T-helper 2 cell (primary cell): ENCODE data around the gene ACSF2.

ENCODE experiments used
- DNase-seq, 5 experiments: peaks; one replicate each; pipeline versions ENCODE4 v3.0.0 to v3.0.0-alpha.2; 2012 to 2022

Gene ACSF2

GRCh38 chr17:50505591-50506130 is 79.6 kb downstream of the ACSF2 start:
- DNase-seq: no peak

- DNase-seq: no peak
Measured at GRCh38 chr17:50506298-50506697, 80.3 kb downstream of the ACSF2 start.

- peak; percentile 58 to 91 (median 77) for DNase-seq
Measured at GRCh38 chr17:50507871-50508572, 82.0 kb downstream of the ACSF2 start, which contains the start of gene MYCBPAP. Gene MYCBPAP (plus strand): TSS chr17:50508439. CDS start chr17:50508675, 236 bp downstream.

GRCh38 chr17:50508573-50509460 is 82.8 kb downstream of the ACSF2 start:
- no peak for DNase-seq

- peak in 4 of 5 experiments; percentile 12 to 93 (median 24) for DNase-seq
Measured at GRCh38 chr17:50511058-50511457, 85.0 kb downstream of the ACSF2 start.

GRCh38 chr17:50513495-50513894 is 87.5 kb downstream of the ACSF2 start:
- no peak for DNase-seq

GRCh38 chr17:50514388-50514787 is 88.4 kb downstream of the ACSF2 start:
- DNase-seq: no peak

GRCh38 chr17:50514936-50515702 is 89.1 kb downstream of the ACSF2 start:
- DNase-seq: no peak

- no peak for DNase-seq
Measured at GRCh38 chr17:50517011-50517410, 91.0 kb downstream of the ACSF2 start.

- no peak for DNase-seq
Measured at GRCh38 chr17:50517504-50518383, 91.7 kb downstream of the ACSF2 start.

GRCh38 chr17:50518384-50519023 is 92.5 kb downstream of the ACSF2 start:
- no peak for DNase-seq

GRCh38 chr17:50519141-50519834 is 93.3 kb downstream of the ACSF2 start:
- DNase-seq: no peak

GRCh38 chr17:50520483-50520882 is 94.5 kb downstream of the ACSF2 start:
- DNase-seq: no peak

GRCh38 chr17:50521514-50521913 is 95.5 kb downstream of the ACSF2 start:
- no peak for DNase-seq

- no peak for DNase-seq
Measured at GRCh38 chr17:50522766-50523165, 96.7 kb downstream of the ACSF2 start.

GRCh38 chr17:50523208-50523607 is 97.2 kb downstream of the ACSF2 start:
- no peak for DNase-seq
